Transverse colon (tissue), 4 donors: ENCODE results near the gene EIF2AK3. TPM values are rescaled to one million over a fixed set of nuclear protein-coding genes. Genes with fewer than 3 reads are reported as not detected.

Experiments used
- DNase-seq: peaks from one replicate; pipeline ENCODE4 v3.0.0-alpha.2; 2019
- H3K27ac ChIP-seq, 4 donors: fragments of 200-600 bp; sonication (generic); 2 replicates each; pipeline ENCODE4 v1.5.1; 2016 to 2018; ENCODE audit warnings: inconsistent platforms in 4 of 4
- H3K27me3 ChIP-seq: fragments of 200-600 bp; sonication (generic); 2 replicates; pipeline ENCODE4 v1.5.1; 2017; ENCODE audit warnings: inconsistent platforms
- H3K36me3 ChIP-seq, 4 donors: fragments of 200-600 bp; sonication (generic); 2 replicates each; pipeline ENCODE4 v1.5.1; 2017 to 2019; ENCODE audit warnings: inconsistent platforms in 4 of 4
- H3K4me1 ChIP-seq, 4 donors: fragments of 200-600 bp; sonication (generic); 2 replicates each; pipeline ENCODE4 v1.5.1; 2017 to 2020; ENCODE audit warnings: inconsistent platforms in 4 of 4
- H3K4me3 ChIP-seq, 4 donors: fragments of 200-600 bp; sonication (generic); 1 replicate in 1 of 4; 2 replicates in 3 of 4; pipeline versions ENCODE4 v1.5.1 to v1.6.1; 2017 to 2019; ENCODE audit warnings: inconsistent platforms in 4 of 4
- H3K9me3 ChIP-seq, 2 donors: fragments of 200-600 bp; sonication (generic); 2 replicates each; pipeline ENCODE4 v1.5.1; 2017 to 2019; ENCODE audit warnings: inconsistent platforms in 2 of 2
- EP300 ChIP-seq: sonication (generic); formaldehyde crosslinking; IDR thresholded peaks from one replicate; pipeline ENCODE4 v1.6.1; 2017; ENCODE audit warnings: antibody characterized with exemption, low read depth
- POLR2A ChIP-seq: fragments of 450-650 bp; IDR thresholded peaks from one replicate; pipeline ENCODE4 v1.6.1; 2016; ENCODE audit warnings: antibody characterized with exemption, mild to moderate bottlenecking, moderate library complexity
- POLR2AphosphoS5 ChIP-seq, 3 donors: sonication (generic); formaldehyde crosslinking; IDR thresholded peaks; one replicate each; pipeline ENCODE4 v1.6.1; 2016; ENCODE audit warnings: antibody characterized with exemption in 3 of 3
- WGBS, 2 donors: methylation state at CpG; one replicate each; pipeline ENCODE4 v1.1.5; 2018; ENCODE audit warnings: low coverage in 1 of 2; 5-methylcytosine and 5-hydroxymethylcytosine counted together
- in situ Hi-C, 4 donors: fragments of 200-750 bp; cut with MboI; loops; one replicate each; pipeline versions ENCODE4 v1.15.0 to v1.15.1; 2017; ENCODE audit warnings: low sequenced_read_pairs in 3 of 4, low pct_ligation_motif_present in 1 of 4, low pct_unique_long_range_greater_than_20kb in 1 of 4
- intact Hi-C: fragments of 100-400 bp; cut with DNase I; formaldehyde crosslinking; loops from one replicate; pipeline ENCODE4 v1.15.1; 2023; ENCODE audit warnings: low total_unique reads
- total RNA-seq, 4 donors: library from RNA; depleted of rRNA; stranded (reverse); fragments of >200 nt; gene quantifications; one replicate each; pipeline ENCODE4 v1.1.0, GENCODE V29; 2016
- TF ChIP-seq, protein P1 (sequence below), 5 experiments: fragments of 200-600 bp in 3 of 5; fragments of 450-650 bp in 2 of 5; sonication (generic) in 3 of 5; IDR thresholded peaks; 1 replicate in 2 of 5; 2 replicates in 3 of 5; pipeline ENCODE4 v1.5.1; 2016 to 2017; ENCODE audit warnings: antibody characterized with exemption in 5 of 5, inconsistent platforms in 3 of 5, mild to moderate bottlenecking in 2 of 5, moderate library complexity in 1 of 5

Gene EIF2AK3
- total RNA-seq, 4 donors from 2014 or later: 19.5 to 44.8 (median 32.9) TPM

DNA sequence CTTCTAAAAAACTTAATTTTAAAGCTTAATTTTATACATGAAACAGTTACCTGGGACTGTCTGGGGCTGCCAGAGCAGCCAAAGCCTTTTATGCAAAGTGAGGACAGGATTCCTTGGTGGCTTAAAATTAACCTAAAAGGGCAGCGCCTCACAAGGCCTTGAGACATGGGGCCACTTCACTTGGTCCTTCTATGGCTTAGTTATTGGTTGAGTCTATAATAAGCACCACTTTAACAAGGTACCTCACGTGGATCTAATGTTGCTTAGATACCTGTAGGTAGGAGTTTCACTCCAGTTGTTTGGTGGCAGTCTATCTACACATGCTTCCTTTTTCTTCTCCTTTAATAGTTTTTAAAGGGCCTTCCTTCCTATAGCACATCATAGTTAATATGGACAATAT lies 51.6 kb downstream of the EIF2AK3 start:
- DNase-seq: no peak
- Histone ChIP-seq H3K36me3 (peaks cover 0 to 56% (median 24%) of the 10 kb centered on the region in 4 donors), H3K27me3 (no peaks in the 10 kb centered on the region), H3K27ac (no peak overlapping the region), H3K4me1 (no peaks in the 10 kb centered on the region), H3K4me3 (no peak overlapping the region), H3K9me3 (no peaks in the 10 kb centered on the region)
- no peak for TF ChIP-seq POLR2AphosphoS5 (IDR thresholded peaks at IDR 0.05)
- TF ChIP-seq, protein P1, sequence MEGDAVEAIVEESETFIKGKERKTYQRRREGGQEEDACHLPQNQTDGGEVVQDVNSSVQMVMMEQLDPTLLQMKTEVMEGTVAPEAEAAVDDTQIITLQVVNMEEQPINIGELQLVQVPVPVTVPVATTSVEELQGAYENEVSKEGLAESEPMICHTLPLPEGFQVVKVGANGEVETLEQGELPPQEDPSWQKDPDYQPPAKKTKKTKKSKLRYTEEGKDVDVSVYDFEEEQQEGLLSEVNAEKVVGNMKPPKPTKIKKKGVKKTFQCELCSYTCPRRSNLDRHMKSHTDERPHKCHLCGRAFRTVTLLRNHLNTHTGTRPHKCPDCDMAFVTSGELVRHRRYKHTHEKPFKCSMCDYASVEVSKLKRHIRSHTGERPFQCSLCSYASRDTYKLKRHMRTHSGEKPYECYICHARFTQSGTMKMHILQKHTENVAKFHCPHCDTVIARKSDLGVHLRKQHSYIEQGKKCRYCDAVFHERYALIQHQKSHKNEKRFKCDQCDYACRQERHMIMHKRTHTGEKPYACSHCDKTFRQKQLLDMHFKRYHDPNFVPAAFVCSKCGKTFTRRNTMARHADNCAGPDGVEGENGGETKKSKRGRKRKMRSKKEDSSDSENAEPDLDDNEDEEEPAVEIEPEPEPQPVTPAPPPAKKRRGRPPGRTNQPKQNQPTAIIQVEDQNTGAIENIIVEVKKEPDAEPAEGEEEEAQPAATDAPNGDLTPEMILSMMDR (IDR thresholded peaks at IDR 0.05): no peak
- TF ChIP-seq POLR2A: no peak
- TF ChIP-seq EP300: no peak
- 98 to 100% methylated on average over 1 to 2 of the region's 2 CpGs for WGBS, 2 donors
- in situ Hi-C loops (no loop called here), intact Hi-C loops (no loop called here)

DNA sequence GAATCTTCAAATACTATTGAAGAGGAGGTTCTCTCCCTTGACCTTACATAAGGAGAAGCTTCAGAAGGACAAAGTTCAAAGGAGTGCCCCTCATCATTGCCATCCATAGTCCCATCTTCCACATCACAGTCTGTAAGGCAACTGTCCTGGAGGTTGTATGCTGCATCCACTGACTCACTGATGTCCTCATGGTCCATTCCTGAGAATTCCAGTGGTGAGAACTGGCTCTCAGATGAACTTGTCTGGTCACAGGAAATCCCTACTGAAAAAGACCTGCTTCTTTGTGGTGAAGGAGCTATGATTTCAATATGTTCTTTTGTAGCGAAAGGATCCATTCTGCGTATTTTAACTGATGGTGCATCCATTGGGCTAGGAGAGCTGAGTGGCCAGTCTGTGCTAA lies 52.2 kb downstream of the EIF2AK3 start:
- Histone ChIP-seq H3K27me3 (no peaks in the 10 kb centered on the region), H3K36me3 (peaks cover 0 to 56% (median 24%) of the 10 kb centered on the region in 4 donors), H3K4me1 (no peaks in the 10 kb centered on the region), H3K27ac (no peak overlapping the region), H3K9me3 (no peaks in the 10 kb centered on the region), H3K4me3 (no peak overlapping the region)
- TF ChIP-seq POLR2A (no peak), POLR2AphosphoS5 (IDR thresholded peaks at IDR 0.05) (no peak), EP300 (no peak)
- TF ChIP-seq, protein P1 (IDR thresholded peaks at IDR 0.05): no peak
- 85 to 100% methylated on average over 1 to 2 of the region's 2 CpGs for WGBS, 2 donors
- intact Hi-C loops (no loop called here), in situ Hi-C loops (no loop called here)
- DNase-seq: no peak

DNA sequence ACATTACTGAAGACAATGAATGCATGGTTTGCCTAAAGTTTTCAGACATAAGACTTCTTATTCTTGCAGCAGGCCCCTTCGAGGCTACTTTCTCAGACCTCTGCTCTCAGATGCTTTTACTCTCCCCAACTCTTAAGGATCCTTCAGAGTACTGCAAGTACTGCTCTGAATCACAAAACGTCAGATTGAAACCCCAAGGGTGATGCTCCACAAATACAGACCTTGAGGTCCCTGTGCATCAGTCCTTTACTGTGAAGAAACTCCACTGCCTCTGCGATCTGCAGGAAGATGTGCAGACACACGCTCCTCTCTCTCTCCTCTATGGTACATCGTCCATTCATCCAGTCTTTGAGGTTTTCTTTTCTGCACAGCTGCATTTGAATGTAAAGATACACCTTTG lies 52.8 kb downstream of the EIF2AK3 start:
- in situ Hi-C loops: no loop called here
- TF ChIP-seq EP300 (no peak), POLR2AphosphoS5 (IDR thresholded peaks at IDR 0.05) (no peak), POLR2A (no peak)
- TF ChIP-seq, protein P1 (IDR thresholded peaks at IDR 0.05): no peak
- Histone ChIP-seq H3K27me3 (no peaks in the 10 kb centered on the region), H3K36me3 (peaks cover 0 to 57% (median 23%) of the 10 kb centered on the region in 4 donors), H3K9me3 (no peaks in the 10 kb centered on the region), H3K4me1 (no peaks in the 10 kb centered on the region), H3K4me3 (no peak overlapping the region), H3K27ac (no peak overlapping the region)
- WGBS, 2 donors: 68 to 86% methylated on average over 5 of the region's 5 CpGs
- intact Hi-C loops: no loop called here
- DNase-seq: no peak

DNA sequence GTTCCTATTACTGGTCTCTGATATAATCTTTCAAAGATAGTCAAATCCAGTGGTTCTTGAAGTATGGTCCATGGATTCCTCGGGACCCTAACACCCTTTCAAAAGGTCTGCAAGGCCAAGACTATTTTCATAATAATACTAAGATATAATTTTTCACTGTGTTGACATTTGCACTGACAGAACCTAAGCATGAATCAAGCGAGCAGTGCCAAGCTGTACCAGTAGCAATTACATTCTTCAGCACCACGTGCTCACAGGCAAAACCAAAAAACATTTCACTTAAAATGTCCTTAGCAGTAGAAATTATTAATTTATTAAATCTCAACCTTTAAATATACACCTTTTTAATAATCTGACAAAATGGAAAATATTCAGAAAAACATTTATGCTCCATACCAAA lies 59.1 kb downstream of the EIF2AK3 start:
- Histone ChIP-seq H3K9me3 (no peaks in the 10 kb centered on the region), H3K36me3 (peaks cover 0 to 17% (median 5%) of the 10 kb centered on the region in 4 donors), H3K27ac (no peak overlapping the region), H3K27me3 (no peaks in the 10 kb centered on the region), H3K4me1 (no peaks in the 10 kb centered on the region), H3K4me3 (no peak overlapping the region)
- TF ChIP-seq POLR2A (no peak), POLR2AphosphoS5 (IDR thresholded peaks at IDR 0.05) (no peak), EP300 (no peak)
- TF ChIP-seq, protein P1 (IDR thresholded peaks at IDR 0.05): no peak
- intact Hi-C loops (no loop called here), in situ Hi-C loops (no loop called here)
- 93 to 95% methylated on average over 3 of the region's 3 CpGs for WGBS, 2 donors
- DNase-seq: no peak
